Liver (tissue), 9 donors: ENCODE measurements around the gene IWS1. TPM values are rescaled to one million over a fixed set of nuclear protein-coding genes. Genes with fewer than 3 reads are reported as not detected.

Experiments used
- DNase-seq: peaks from one replicate; pipeline ENCODE4 v3.0.0-alpha.2; 2017; ENCODE audit warnings: low spot score
- H3K27ac ChIP-seq, 2 donors: one replicate each; pipeline ENCODE4 v1.7.0; 2013; ENCODE audit warnings: inconsistent platforms in 2 of 2, low read length in 2 of 2, control low read depth in 1 of 2, low read depth in 1 of 2, mild to moderate bottlenecking in 1 of 2
- H3K27me3 ChIP-seq, 4 donors: one replicate each; pipeline versions ENCODE4 v1.6.1 to v1.7.0; 2013; ENCODE audit warnings: low read length in 3 of 4, inconsistent platforms in 1 of 4, mild to moderate bottlenecking in 1 of 4, moderate library complexity in 1 of 4; ENCODE audit not compliant: control insufficient read depth in 4 of 4, insufficient read depth in 4 of 4
- H3K36me3 ChIP-seq, 4 donors: one replicate each; pipeline versions ENCODE4 v1.6.1 to v1.7.0; 2013; ENCODE audit warnings: low read length in 3 of 4, mild to moderate bottlenecking in 3 of 4, low read depth in 1 of 4, moderate library complexity in 1 of 4; ENCODE audit not compliant: control insufficient read depth in 4 of 4, insufficient read depth in 3 of 4
- H3K4me1 ChIP-seq, 4 donors: one replicate each; pipeline versions ENCODE4 v1.6.1 to v1.7.0; 2013; ENCODE audit warnings: low read length in 3 of 4, mild to moderate bottlenecking in 3 of 4, moderate library complexity in 1 of 4; ENCODE audit not compliant: control insufficient read depth in 4 of 4, insufficient read depth in 4 of 4
- H3K4me3 ChIP-seq, 3 donors: one replicate each; pipeline versions ENCODE4 v1.6.1 to v1.7.0; 2013; ENCODE audit warnings: low read length in 3 of 3, control low read depth in 1 of 3, low read depth in 1 of 3, mild to moderate bottlenecking in 1 of 3
- H3K9ac ChIP-seq, 2 donors: one replicate each; pipeline ENCODE4 v1.7.0; 2013; ENCODE audit warnings: low read length in 2 of 2, mild to moderate bottlenecking in 2 of 2, moderate library complexity in 2 of 2, control low read depth in 1 of 2, low read depth in 1 of 2
- H3K9me3 ChIP-seq, 4 donors: one replicate each; pipeline versions ENCODE4 v1.6.1 to v1.7.0; 2013; ENCODE audit warnings: low read length in 3 of 4; ENCODE audit not compliant: control insufficient read depth in 4 of 4
- ATF3 ChIP-seq: IDR thresholded peaks from 2 replicates; pipeline ENCODE4 v1.6.1; 2016; ENCODE audit warnings: antibody characterized with exemption
- CTCF ChIP-seq: fragments of 150-350 bp; IDR thresholded peaks from 2 replicates; pipeline ENCODE4 v1.5.1; 2017; ENCODE audit warnings: improper control_type of control experiment, low read depth, low read length; ENCODE audit not compliant: missing input control
- EGR1 ChIP-seq, 2 donors: IDR thresholded peaks; 2 replicates each; pipeline ENCODE4 v1.6.1; 2016 to 2018; ENCODE audit warnings: antibody characterized with exemption in 2 of 2, low read depth in 2 of 2
- FOXA1 ChIP-seq: IDR thresholded peaks from 2 replicates; pipeline ENCODE4 v1.6.1; 2016; ENCODE audit warnings: antibody characterized with exemption
- FOXA2 ChIP-seq: IDR thresholded peaks from 2 replicates; pipeline ENCODE4 v1.6.1; 2016; ENCODE audit warnings: antibody characterized with exemption
- GABPA ChIP-seq, 2 donors: IDR thresholded peaks in 1 of 2; conservative IDR thresholded peaks in 1 of 2; 2 replicates each; pipeline ENCODE4 v1.6.1; 2016; ENCODE audit warnings: antibody characterized with exemption in 2 of 2, mild to moderate bottlenecking in 1 of 2, moderate library complexity in 1 of 2
- HNF4A ChIP-seq, 2 donors: conservative IDR thresholded peaks; 2 replicates each; pipeline ENCODE4 v1.6.1; 2016; ENCODE audit warnings: antibody characterized with exemption in 2 of 2, mild to moderate bottlenecking in 2 of 2
- HNF4G ChIP-seq: IDR thresholded peaks from 2 replicates; pipeline ENCODE4 v1.6.1; 2016; ENCODE audit warnings: antibody characterized with exemption
- JUND ChIP-seq, 2 donors: IDR thresholded peaks; 2 replicates each; pipeline ENCODE4 v1.6.1; 2016; ENCODE audit warnings: antibody characterized with exemption in 2 of 2
- MAX ChIP-seq: IDR thresholded peaks from 2 replicates; pipeline ENCODE4 v1.6.1; 2016; ENCODE audit warnings: antibody characterized with exemption
- NR2F2 ChIP-seq: IDR thresholded peaks from 2 replicates; pipeline ENCODE4 v1.6.1; 2016; ENCODE audit warnings: antibody characterized with exemption
- RAD21 ChIP-seq, 2 donors: IDR thresholded peaks; 2 replicates each; pipeline ENCODE4 v1.6.1; 2016; ENCODE audit warnings: antibody characterized with exemption in 2 of 2, mild to moderate bottlenecking in 2 of 2
- REST ChIP-seq: IDR thresholded peaks from 2 replicates; pipeline ENCODE4 v1.6.1; 2016; ENCODE audit warnings: antibody characterized with exemption, mild to moderate bottlenecking
- RXRA ChIP-seq, 2 donors: IDR thresholded peaks; 2 replicates each; pipeline ENCODE4 v1.6.1; 2017 to 2018; ENCODE audit warnings: antibody characterized with exemption in 2 of 2, mild to moderate bottlenecking in 1 of 2
- SP1 ChIP-seq: IDR thresholded peaks from 2 replicates; pipeline ENCODE4 v1.6.1; 2018; ENCODE audit warnings: antibody characterized with exemption, mild to moderate bottlenecking
- TAF1 ChIP-seq: conservative IDR thresholded peaks from 2 replicates; pipeline ENCODE4 v1.6.1; 2016; ENCODE audit warnings: antibody characterized with exemption, mild to moderate bottlenecking
- YY1 ChIP-seq: IDR thresholded peaks from 2 replicates; pipeline ENCODE4 v1.6.1; 2016; ENCODE audit warnings: antibody characterized with exemption, mild to moderate bottlenecking
- ZBTB33 ChIP-seq: IDR thresholded peaks from 2 replicates; pipeline ENCODE4 v1.6.1; 2016; ENCODE audit warnings: antibody characterized with exemption
- WGBS: extraction: QIAGEN DNeasy Blood & Tissue Kit; methylation state at CpG from one replicate; pipeline ENCODE4 v1.1.7; 2013; 5-methylcytosine and 5-hydroxymethylcytosine counted together
- polyA plus RNA-seq, 2 donors: library from polyadenylated mRNA; stranded (reverse) in 1 of 2; unstranded in 1 of 2; fragments of 200-250 nt in 1 of 2; fragments of >200 nt in 1 of 2; fragmentation: Nextera tagmentation in 1 of 2; extraction: Ambion mirVana in 1 of 2; gene quantifications; one replicate each; pipeline versions ENCODE4 v1.2.1 to v1.2.3, GENCODE V29; 2013 to 2015
- total RNA-seq, 2 donors: library from RNA; depleted of rRNA; stranded (reverse); fragments of >200 nt; gene quantifications; one replicate each; pipeline ENCODE4 v1.2.3, GENCODE V29; 2014
- donor health status: healthy.
- donor health status: healthy.
- donor health status: healthy.
- donor health status: healthy.
- donor health status: healthy.

Gene IWS1
- total and polyA plus RNA-seq, 4 donors, result 13.0 to 28.9 (median 22.8) TPM

GRCh38 chr2:127508023-127508630 is 18.2 kb downstream of the IWS1 start:
- Histone ChIP-seq H3K4me3 (no peak overlapping the region), H3K27ac (peak overlapping the region; percentile 25 to 31), H3K9ac (no peak overlapping the region), H3K27me3 (no peaks in the 10 kb centered on the region), H3K4me1 (peaks cover 1 to 14% (median 10%) of the 10 kb centered on the region in 4 donors), H3K36me3 (peaks cover 5 to 23% (median 19%) of the 10 kb centered on the region in 4 donors), H3K9me3 (no peaks in the 10 kb centered on the region)
- no peak for DNase-seq
- TF ChIP-seq HNF4G (no peak), FOXA1 (no peak), RAD21 (IDR thresholded peaks at IDR 0.05) (no peak), NR2F2 (no peak), GABPA (IDR thresholded peaks at IDR 0.05 in 1 of 2, conservative IDR thresholded peaks at IDR 0.05 in 1 of 2) (no peak), YY1 (no peak), TAF1 (no peak), EGR1 (IDR thresholded peaks at IDR 0.05; ENCODE audit: low read depth in 2 of 2) (no peak), JUND (IDR thresholded peaks at IDR 0.05) (no peak), SP1 (no peak), ZBTB33 (no peak), CTCF (no peak)
- WGBS, result 92% methylated on average over 4 of the region's 4 CpGs

- Histone ChIP-seq H3K36me3 (peaks cover 6 to 39% (median 31%) of the 10 kb centered on the region in 4 donors), H3K27ac (no peak overlapping the region), H3K9me3 (no peaks in the 10 kb centered on the region), H3K4me1 (peaks cover 0 to 14% (median 8%) of the 10 kb centered on the region in 4 donors), H3K9ac (no peak overlapping the region), H3K27me3 (no peaks in the 10 kb centered on the region), H3K4me3 (no peak overlapping the region)
- 86% methylated on average over 1 of the region's 1 CpG for WGBS
- TF ChIP-seq JUND (IDR thresholded peaks at IDR 0.05) (no peak), ZBTB33 (no peak), RAD21 (IDR thresholded peaks at IDR 0.05) (no peak), HNF4G (no peak), MAX (no peak), CTCF (no peak), YY1 (no peak), ATF3 (no peak), REST (no peak), TAF1 (no peak), FOXA2 (no peak), NR2F2 (no peak), RXRA (IDR thresholded peaks at IDR 0.05) (no peak), EGR1 (IDR thresholded peaks at IDR 0.05; ENCODE audit: low read depth in 2 of 2) (no peak), GABPA (IDR thresholded peaks at IDR 0.05 in 1 of 2, conservative IDR thresholded peaks at IDR 0.05 in 1 of 2) (no peak), FOXA1 (no peak), HNF4A (conservative IDR thresholded peaks at IDR 0.05) (no peak), SP1 (no peak)
- DNase-seq, result no peak
Observed at GRCh38 chr2:127506510-127506909, 19.8 kb downstream of the IWS1 start.
